Anterior cingulate cortex (tissue), 58 donors: ENCODE results near the gene LCOR.

Experiments used
- DNase-seq, 58 donors: peaks; one replicate each; lab custom pipeline; 2025; lab: John Stamatoyannopoulos, UW

Gene LCOR

GRCh38 chr10:97043563-97043855, 211.4 kb downstream of the LCOR start:
- DNase-seq: no peak
